Cortex of kidney (tissue), 1 donor: ENCODE measurements around the gene MAP3K14.

ENCODE experiments used
- DNase-seq: peaks from one replicate; lab custom pipeline; 2025; lab: John Stamatoyannopoulos, UW

The MAP3K14 gene

GRCh38 chr17:45222289-45222995, 94.4 kb downstream of the MAP3K14 start:
- no peak for DNase-seq

GRCh38 chr17:45222014-45222288, 94.9 kb downstream of the MAP3K14 start:
- DNase-seq: no peak

- no peak for DNase-seq
Observed at GRCh38 chr17:45221081-45222013, 95.5 kb downstream of the MAP3K14 start, which contains the start of gene FMNL1. Gene FMNL1 (plus strand): TSS chr17:45221885. CDS start chr17:45222125, 240 bp downstream.

- no peak for DNase-seq
Observed at GRCh38 chr17:45220079-45220478, 96.7 kb downstream of the MAP3K14 start.

GRCh38 chr17:45218895-45219661, 97.7 kb downstream of the MAP3K14 start:
- no peak for DNase-seq
